Activated CD4-positive, CD25-positive, alpha-beta regulatory T cell treated with anti-CD3 and anti-CD28 coated beads, Interleukin-2, amount 50 U/mL, for 24 hours (primary cell): ENCODE data around the gene RNF112.

ENCODE experiments used
- ATAC-seq, 2 donors: fragments of 150-1000 bp; cut with Tn5 transposase; one replicate each; pipeline ENCODE4 v1.10.0; 2021; ENCODE audit warnings: mild to moderate bottlenecking in 1 of 2, moderate library complexity in 1 of 2

Gene RNF112

GRCh38 chr17:19375732-19376131 lies 35.3 kb upstream of the RNF112 start:
- ATAC-seq, result no peak

GRCh38 chr17:19376811-19377210 lies 34.2 kb upstream of the RNF112 start:
- no peak for ATAC-seq

GRCh38 chr17:19377602-19378415 lies 33.2 kb upstream of the RNF112 start:
- peak; percentile 94 to 95 for ATAC-seq

GRCh38 chr17:19378416-19379360 lies 32.3 kb upstream of the RNF112 start, which contains the start of gene MAPK7:
TSS of gene MAPK7 (plus strand) at chr17:19378498. CDS start at chr17:19378901, 403 bp downstream.
- ATAC-seq, result peak in 1 of 2 donors; percentile 1

GRCh38 chr17:19379361-19380065 lies 31.5 kb upstream of the RNF112 start:
- ATAC-seq, result no peak

GRCh38 chr17:19380481-19381301 lies 30.3 kb upstream of the RNF112 start:
- no peak for ATAC-seq

- no peak for ATAC-seq
Measured at GRCh38 chr17:19381361-19381740, 29.7 kb upstream of the RNF112 start.

GRCh38 chr17:19381741-19382444 lies 29.1 kb upstream of the RNF112 start:
- no peak for ATAC-seq

- ATAC-seq, result no peak
Measured at GRCh38 chr17:19382531-19383444, 28.2 kb upstream of the RNF112 start.

- ATAC-seq, result no peak
Measured at GRCh38 chr17:19383681-19384470, 27.2 kb upstream of the RNF112 start.

GRCh38 chr17:19384723-19385391 lies 26.2 kb upstream of the RNF112 start:
- no peak for ATAC-seq

GRCh38 chr17:19385521-19385983 lies 25.5 kb upstream of the RNF112 start:
- no peak for ATAC-seq

GRCh38 chr17:19386051-19386929 lies 24.7 kb upstream of the RNF112 start:
- ATAC-seq, result peak; percentile 33 to 53

- no peak for ATAC-seq
Measured at GRCh38 chr17:19386974-19387920, 23.8 kb upstream of the RNF112 start, which contains the start of gene MFAP4. TSS of gene MFAP4 (minus strand) at chr17:19387190. CDS start at chr17:19387155, 35 bp downstream.

GRCh38 chr17:19387921-19388521 lies 23.0 kb upstream of the RNF112 start:
- no peak for ATAC-seq
